OCI-M1 (cell line): ENCODE results near the gene CHST13.

Source experiments
- DNase-seq: peaks from one replicate; lab custom pipeline; 2025; lab: John Stamatoyannopoulos, UW

Gene CHST13

GRCh38 chr3:126523745-126524428, at the start of gene CHST13:
TSS of gene CHST13 (plus strand) at chr3:126524155. CDS start at chr3:126524333, 178 bp downstream.
- DNase-seq, result no peak

GRCh38 chr3:126474498-126475412, 49.2 kb upstream of the CHST13 start:
- DNase-seq, result peak; percentile 66

GRCh38 chr3:126475413-126476114, 48.4 kb upstream of the CHST13 start, which contains the start of gene ZXDC:
TSS of gene ZXDC (minus strand) at chr3:126475891. CDS start at chr3:126475865, 26 bp downstream.
- DNase-seq, result peak; percentile 94

GRCh38 chr3:126476166-126477060, 47.5 kb upstream of the CHST13 start:
- peak; percentile 81 for DNase-seq

- DNase-seq, result no peak
These were observed 46.9 kb upstream of the CHST13 start for GRCh38 chr3:126477061-126477380.

GRCh38 chr3:126478581-126479310, 45.2 kb upstream of the CHST13 start:
- DNase-seq, result no peak

GRCh38 chr3:126479642-126480041, 44.3 kb upstream of the CHST13 start:
- no peak for DNase-seq

GRCh38 chr3:126480206-126480605, 43.7 kb upstream of the CHST13 start:
- DNase-seq, result no peak

GRCh38 chr3:126480861-126481260, 43.1 kb upstream of the CHST13 start:
- DNase-seq, result no peak

- no peak for DNase-seq
These were observed 42.0 kb upstream of the CHST13 start for GRCh38 chr3:126481808-126482502.

- DNase-seq, result no peak
These were observed 41.3 kb upstream of the CHST13 start for GRCh38 chr3:126482503-126483255.

- no peak for DNase-seq
These were observed 40.6 kb upstream of the CHST13 start for GRCh38 chr3:126483321-126483761.

- DNase-seq, result no peak
These were observed 39.8 kb upstream of the CHST13 start for GRCh38 chr3:126484148-126484547.

- DNase-seq, result no peak
These were observed 39.3 kb upstream of the CHST13 start for GRCh38 chr3:126484662-126485061.

- no peak for DNase-seq
These were observed 38.6 kb upstream of the CHST13 start for GRCh38 chr3:126485176-126485897.

GRCh38 chr3:126485956-126486355, 38.0 kb upstream of the CHST13 start:
- DNase-seq, result no peak

GRCh38 chr3:126486360-126486847, 37.6 kb upstream of the CHST13 start:
- no peak for DNase-seq

- DNase-seq, result no peak
These were observed 36.7 kb upstream of the CHST13 start for GRCh38 chr3:126487151-126487771.
